NCI-H146 treated with DMSO at 0.1 percent for 48 hours (cell line): ENCODE results near the gene P3R3URF.

ENCODE experiments used
- DNase-seq: peaks from one replicate; lab custom pipeline; 2025; ENCODE audit not compliant: unreplicated experiment; lab: John Stamatoyannopoulos, UW

P3R3URF gene

GRCh38 chr1:46134660-46135331, 41.5 kb downstream of the P3R3URF start:
- DNase-seq, result peak; percentile 15

GRCh38 chr1:46133781-46134350, 42.4 kb downstream of the P3R3URF start:
- DNase-seq, result peak; percentile 6

GRCh38 chr1:46133181-46133658, 43.1 kb downstream of the P3R3URF start:
- DNase-seq, result no peak

GRCh38 chr1:46132529-46133180, 43.6 kb downstream of the P3R3URF start, which contains the start of gene PIK3R3:
Gene PIK3R3, minus strand, starts transcription at chr1:46132629. Its CDS starts 677 bp downstream, at chr1:46131952.
- DNase-seq, result peak; percentile 93

GRCh38 chr1:46131712-46132528, 44.4 kb downstream of the P3R3URF start:
- DNase-seq, result peak; percentile 25

- DNase-seq, result no peak
Observed at GRCh38 chr1:46131093-46131492, 45.2 kb downstream of the P3R3URF start.

- DNase-seq, result no peak
Observed at GRCh38 chr1:46130606-46131005, 45.7 kb downstream of the P3R3URF start.

- no peak for DNase-seq
Observed at GRCh38 chr1:46130121-46130520, 46.2 kb downstream of the P3R3URF start.

- no peak for DNase-seq
Observed at GRCh38 chr1:46128344-46128743, 47.9 kb downstream of the P3R3URF start.
